PC-9 (cell line): ENCODE measurements around the gene MTHFD1L.

ENCODE experiments used
- CTCF ChIP-seq: fragments of 200-600 bp; sonication (generic); conservative IDR thresholded peaks from 2 replicates; pipeline ENCODE4 v1.6.1; 2017; ENCODE audit warnings: mixed run types, antibody characterized with exemption, mild to moderate bottlenecking, moderate library complexity
- EZH2 ChIP-seq: fragments of 200-600 bp; sonication (generic); IDR thresholded peaks from 2 replicates; pipeline ENCODE4 v1.8.0; 2017; ENCODE audit warnings: antibody characterized with exemption, low read depth

DNA sequence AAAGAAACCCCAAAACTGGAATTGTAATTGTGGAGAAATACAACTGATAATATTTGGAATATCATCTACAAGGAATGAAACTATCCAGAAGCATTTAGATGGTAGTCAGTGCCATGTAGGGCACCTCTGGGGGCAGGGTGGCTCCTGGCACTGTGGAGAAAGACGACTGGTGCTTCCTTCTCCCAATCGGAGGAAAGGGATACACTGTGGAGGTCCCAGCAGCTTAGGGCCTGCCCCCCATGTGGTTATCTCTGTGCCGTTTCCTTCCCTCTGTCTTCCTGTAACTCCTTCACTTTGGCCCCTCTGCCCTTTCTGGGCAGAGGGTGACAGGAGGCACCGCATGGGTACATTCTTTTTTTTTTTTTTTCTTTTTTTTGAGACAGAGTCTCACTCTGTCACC is 178.4 kb downstream of the MTHFD1L start:
- TF ChIP-seq EZH2 (no peak), CTCF (no peak)
